GM19397 (cell line): Measurements from ENCODE around the gene ZNF512B.
"Not testable (repeated sequence)": the region's sequence is repeated elsewhere in the genome, so short reads cannot be mapped to it uniquely, and the experiment has no call there.

Source experiments
- ATAC-seq: cut with Tn5 transposase; IDR thresholded peaks from one replicate; pipeline ENCODE4 v1.9.1; 2021; ENCODE audit warnings: mild to moderate bottlenecking, moderate library complexity; ENCODE audit not compliant: unreplicated experiment

ZNF512B gene, protein sequence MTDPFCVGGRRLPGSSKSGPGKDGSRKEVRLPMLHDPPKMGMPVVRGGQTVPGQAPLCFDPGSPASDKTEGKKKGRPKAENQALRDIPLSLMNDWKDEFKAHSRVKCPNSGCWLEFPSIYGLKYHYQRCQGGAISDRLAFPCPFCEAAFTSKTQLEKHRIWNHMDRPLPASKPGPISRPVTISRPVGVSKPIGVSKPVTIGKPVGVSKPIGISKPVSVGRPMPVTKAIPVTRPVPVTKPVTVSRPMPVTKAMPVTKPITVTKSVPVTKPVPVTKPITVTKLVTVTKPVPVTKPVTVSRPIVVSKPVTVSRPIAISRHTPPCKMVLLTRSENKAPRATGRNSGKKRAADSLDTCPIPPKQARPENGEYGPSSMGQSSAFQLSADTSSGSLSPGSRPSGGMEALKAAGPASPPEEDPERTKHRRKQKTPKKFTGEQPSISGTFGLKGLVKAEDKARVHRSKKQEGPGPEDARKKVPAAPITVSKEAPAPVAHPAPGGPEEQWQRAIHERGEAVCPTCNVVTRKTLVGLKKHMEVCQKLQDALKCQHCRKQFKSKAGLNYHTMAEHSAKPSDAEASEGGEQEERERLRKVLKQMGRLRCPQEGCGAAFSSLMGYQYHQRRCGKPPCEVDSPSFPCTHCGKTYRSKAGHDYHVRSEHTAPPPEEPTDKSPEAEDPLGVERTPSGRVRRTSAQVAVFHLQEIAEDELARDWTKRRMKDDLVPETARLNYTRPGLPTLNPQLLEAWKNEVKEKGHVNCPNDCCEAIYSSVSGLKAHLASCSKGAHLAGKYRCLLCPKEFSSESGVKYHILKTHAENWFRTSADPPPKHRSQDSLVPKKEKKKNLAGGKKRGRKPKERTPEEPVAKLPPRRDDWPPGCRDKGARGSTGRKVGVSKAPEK

DNA sequence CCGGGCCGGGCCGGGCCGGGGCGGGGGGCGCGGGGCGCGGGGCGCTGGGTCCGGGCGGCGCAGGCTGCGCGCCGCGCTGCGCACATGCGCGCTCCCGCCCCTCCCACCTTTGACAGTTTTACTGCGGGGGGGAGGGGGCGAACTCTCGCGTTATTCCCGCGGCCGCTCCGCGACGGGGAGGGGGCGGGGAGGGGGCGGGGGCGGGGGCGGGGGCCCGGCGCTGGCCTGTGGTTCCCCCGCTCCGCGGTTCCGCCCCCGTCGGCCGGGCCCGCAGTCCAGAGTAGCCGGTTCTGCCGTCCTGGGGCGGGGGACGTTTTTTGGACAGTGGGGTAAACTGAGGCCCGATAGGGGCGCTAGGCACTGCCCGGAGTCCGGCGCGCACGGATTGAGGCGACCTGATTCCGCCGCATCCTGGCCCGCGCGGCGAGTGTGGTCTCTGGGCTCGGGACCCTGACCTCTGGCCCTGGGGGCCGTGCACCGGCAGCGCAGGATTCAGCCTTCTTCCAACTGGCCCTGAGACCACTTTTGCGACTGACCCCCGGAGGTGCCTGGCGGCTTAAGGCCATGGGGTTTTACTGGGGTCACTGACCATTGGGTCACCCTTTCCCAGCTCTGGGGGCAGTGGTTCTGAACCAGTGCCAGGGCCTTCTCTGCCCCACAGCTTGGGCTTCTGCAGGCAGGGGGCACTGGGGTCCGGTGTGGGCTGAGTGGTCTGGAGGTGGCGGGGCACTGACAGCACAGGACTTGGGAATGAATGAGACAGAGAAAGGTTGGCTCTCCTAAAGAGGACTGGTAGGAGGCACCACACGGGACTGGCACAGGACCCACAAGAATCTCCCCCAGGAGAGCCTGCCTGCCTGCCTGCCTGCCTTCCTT is at the start of gene ZNF512B:
TSS of gene ZNF512B (minus strand) at position 93 of the 876 bp plus-strand sequence. CDS start 1,980 bp downstream, outside the sequence.
- ATAC-seq = no peak

DNA sequence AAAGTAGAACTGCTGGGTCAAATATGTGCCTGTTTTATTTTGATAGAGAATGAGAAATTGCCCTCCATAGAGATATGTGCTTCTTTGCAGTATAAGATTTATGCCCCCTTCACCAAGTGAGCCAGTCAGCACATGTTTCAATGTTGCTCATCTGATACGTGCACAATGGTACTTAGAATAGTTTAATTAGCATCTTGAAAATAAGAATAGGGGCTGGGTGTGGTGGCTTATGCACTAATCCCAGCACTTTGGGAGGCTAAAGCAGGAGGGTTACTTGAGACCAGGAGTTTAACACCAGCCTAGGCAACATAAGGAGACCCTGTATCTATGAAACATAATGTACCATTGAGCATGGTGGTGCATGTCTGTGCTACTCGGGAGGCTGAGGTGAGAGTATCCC is 45.9 kb upstream of the ZNF512B start:
- ATAC-seq = no peak

DNA sequence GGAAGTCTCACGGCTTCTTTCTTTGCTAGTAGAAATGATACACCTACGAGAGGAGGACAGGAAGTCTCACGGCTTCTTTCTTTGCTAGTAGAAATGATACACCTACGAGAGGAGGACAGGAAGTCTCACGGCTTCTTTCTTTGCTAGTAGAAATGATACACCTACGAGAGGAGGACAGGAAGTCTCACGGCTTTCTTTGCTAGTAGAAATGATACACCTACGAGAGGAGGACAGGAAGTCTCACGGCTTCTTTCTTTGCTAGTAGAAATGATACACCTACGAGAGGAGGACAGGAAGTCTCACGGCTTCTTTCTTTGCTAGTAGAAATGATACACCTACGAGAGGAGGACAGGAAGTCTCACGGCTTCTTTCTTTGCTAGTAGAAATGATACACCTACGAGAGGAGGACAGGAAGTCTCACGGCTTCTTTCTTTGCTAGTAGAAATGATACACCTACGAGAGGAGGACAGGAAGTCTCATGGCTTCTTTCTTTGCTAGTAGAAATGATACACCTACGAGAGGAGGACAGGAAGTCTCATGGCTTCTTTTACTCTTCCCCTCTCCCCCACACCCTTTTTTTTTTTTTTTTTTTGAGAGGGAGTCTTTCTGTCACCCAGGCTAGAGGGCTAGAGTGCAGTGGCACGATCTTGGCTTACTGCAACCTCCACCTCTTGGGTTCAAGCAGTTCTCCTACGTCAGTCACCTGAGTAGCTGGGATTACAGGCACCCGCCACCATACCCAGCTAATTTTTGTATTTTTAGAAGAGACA is 42.8 kb upstream of the ZNF512B start:
- ATAC-seq = not testable (repeated sequence)

DNA sequence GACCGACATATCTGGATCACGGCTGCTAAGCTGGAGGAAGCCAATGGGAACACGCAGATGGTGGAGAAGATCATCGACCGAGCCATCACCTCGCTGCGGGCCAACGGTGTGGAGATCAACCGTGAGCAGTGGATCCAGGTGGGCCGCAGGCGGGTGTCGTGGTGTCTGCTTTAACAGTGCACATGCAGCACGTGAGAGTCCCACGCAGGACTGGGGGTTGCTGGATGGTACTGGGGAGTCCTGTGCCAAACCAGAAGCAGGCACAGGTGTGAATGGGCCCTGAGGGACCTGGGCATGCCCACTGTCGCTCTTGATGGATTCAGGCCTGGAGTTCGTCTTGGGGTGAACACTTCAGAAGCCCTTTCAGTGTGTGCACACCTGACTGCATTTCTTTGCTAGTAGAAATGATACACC is 41.6 kb upstream of the ZNF512B start:
- no peak for ATAC-seq

DNA sequence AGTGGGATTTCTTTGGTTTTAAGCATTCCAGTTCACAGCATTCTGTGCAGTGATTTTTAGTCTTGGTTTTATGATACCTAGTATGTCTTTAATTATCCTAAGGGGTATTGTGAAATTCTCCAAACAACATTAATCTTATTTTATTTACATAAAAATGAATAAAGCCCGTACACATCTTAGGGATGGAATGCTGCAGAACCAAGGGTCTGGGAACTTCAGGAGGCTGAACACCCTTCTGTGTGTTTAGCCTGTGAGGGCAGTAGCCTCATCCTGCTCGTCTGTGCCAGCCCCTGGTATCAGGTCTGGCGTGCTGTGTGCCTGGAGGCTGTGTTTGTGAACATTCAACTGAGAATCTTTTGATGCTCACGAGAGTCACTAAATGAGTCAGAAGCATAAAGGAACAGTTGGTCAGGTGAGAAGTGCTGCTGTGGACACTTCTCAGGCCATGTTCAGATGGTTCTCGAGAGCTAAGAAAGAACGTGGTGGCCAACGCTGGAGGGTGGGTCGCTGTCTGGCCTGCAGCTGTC is 41.0 kb upstream of the ZNF512B start:
- ATAC-seq = no peak

DNA sequence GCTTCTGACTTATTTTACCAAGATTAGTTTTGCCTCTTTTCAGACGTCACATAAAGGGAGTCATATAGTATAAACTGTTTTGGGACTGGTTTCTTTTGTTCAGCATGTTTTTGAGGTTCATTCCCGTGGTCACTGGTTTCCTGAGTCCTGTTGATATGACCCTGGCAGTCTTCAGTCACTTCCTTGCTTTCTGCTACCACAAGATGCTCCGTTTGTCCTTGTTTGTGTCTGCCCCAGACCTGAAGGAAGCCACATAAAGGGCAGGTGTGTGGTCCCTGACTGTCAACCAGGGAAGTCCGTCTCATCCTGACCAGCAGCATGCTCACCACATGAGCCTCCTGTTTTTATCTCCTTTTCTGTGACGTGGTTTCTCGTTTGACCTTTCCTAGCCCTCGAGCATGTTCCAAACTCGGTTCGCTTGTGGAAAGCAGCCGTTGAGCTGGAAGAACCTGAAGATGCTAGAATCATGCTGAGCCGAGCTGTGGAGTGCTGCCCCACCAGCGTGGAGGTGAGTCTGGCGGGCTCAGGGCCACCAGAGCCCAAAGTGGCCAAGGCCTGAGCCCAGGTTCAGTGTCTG is 40.2 kb upstream of the ZNF512B start:
- ATAC-seq = no peak

DNA sequence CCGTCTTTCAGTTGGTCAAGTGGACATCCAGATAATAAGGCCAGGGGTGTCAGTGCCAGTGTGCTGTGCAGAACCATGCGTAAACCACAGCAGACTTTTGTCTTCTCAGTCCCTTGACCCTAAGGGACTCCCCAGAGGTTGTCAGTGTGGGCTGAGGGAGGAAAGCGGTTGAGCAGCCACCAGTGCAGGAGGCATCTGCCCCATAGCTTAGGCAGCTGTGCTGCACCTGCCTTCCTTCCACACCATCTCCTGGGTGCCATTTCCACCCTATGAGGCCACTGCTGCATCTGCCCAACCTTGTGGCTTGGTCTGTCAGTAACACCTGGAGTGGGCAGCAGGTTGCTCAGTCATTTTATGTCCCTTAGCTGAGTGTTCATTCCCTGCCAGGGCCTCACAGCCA is 37.2 kb upstream of the ZNF512B start:
- no peak for ATAC-seq

DNA sequence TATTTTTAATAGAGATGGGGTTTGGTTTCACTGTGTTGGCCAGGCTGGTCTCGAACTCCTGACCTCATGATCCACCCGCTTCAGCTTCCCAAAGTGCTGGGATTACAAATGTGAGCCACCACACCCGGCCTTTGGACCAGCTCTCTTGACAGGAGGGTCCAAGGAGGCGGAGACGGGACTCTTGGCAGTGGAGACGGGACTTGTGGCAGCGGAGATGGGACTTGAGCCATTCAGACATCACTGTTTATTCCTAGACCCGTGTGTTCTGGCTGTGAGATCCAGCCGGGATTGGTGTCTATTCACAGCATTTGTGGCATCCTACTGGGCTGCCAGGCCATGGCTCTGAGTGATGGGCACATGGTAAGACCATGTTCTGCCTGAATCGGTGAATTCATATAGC is 36.8 kb upstream of the ZNF512B start:
- no peak for ATAC-seq

DNA sequence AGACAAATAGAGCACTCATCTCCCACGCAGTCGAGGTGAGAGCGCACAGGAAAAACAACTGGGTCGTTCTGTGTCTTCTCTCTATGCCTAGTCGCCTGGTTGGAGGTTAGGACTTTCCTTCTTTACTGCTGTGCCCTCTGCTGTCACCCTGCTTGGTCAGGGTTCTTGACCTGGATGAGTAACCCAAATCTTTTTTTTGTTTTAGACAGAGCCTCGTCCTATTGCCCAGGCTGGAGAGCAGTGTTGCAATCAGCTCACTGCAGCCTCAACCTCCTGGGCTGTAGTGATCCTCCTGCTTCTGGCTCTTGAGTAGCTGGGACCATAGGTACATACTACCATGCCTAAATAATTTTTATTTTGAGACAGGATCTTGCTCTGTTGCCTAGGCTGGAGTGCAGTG is 35.7 kb upstream of the ZNF512B start:
- no peak for ATAC-seq

DNA sequence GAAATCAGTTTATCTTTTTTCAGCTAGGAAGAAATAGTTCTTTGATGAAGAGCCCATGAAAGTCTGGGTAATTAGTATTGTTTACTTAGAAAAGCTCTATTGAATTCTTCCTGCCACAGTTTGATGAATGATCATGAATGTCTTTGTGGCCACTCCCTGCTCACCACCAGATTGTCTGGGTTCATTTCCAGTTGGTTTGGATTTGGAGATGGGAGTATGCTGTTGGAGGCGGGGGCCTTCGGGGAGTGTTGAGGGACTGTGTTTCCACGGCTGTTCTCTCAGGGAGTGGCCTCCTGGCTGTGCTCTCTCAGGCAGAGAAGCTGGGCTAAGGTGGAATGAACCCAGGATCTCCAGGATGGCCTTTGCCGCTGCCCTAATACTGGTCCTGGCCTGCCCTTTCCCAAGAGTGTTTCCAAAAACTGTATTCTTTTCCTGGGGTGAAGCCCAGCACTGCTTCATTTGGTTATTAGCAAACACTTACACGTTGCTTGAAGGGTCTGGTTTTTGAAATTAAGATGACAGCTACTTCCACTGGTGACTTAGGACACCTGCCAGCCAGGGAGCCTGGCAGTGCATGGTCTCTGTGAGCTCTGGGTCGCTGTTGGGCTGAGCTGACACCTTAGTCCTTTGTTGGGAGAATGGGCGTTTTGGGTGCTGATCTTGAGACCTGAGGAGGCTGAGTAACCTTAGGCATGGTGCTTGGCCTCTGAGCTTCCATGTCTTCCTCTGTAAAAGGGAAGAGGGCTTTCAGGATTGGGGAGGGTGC is 34.4 kb upstream of the ZNF512B start:
- no peak for ATAC-seq

DNA sequence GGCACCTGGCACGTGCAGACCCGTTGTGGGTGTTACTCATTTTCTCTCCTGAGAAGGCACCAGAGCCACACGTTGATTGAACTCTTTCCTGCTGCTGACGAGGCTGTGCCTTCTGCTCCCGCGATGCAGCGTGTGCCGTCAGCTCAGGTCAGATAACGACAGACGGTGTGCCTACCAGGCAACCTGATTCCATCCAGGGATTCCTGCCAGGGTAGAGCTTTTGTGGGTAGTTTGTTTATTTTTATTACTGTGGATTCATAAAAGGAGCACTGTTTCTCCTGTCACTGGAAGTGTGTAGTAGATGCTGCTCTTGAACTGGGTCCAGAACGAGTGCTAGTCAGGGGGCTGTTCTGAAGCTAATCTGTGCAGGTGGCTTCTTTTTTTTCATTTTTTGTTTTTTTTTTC is 31.9 kb upstream of the ZNF512B start:
- ATAC-seq = no peak

DNA sequence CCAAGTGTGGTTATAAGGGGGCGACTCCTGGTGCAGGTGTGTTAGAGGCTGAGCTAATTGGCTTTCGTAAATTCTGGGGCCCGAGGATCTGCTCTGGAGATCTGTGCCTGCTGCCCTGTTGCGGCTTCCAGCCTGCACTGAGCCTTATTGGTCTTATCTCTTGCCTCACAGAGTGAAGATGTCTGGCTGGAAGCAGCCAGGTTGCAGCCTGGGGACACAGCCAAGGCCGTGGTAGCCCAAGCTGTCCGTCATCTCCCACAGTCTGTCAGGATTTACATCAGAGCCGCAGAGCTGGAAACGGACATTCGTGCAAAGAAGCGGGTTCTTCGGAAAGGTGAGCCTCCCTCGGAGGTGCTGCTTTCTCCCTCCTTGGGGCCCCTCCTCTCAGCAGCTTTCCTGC is 31.2 kb upstream of the ZNF512B start:
- no peak for ATAC-seq

DNA sequence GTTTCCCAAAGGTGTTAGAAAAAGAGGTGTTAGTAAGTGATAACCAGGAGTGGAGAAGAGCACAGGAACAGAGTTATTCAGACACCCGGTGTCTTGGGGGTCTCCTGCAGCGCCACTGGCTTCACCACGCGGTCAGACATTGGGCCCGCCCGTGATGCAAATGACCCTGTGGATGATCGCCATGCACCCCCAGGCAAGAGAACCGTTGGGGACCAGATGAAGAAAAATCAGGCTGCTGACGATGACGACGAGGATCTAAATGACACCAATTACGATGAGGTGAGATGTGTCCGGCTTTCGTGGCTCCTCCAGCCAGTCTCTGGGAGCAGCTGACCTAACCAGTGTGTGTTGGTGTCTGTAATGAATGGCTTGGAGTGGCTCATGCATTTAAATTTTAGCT is 13.2 kb upstream of the ZNF512B start:
- no peak for ATAC-seq

DNA sequence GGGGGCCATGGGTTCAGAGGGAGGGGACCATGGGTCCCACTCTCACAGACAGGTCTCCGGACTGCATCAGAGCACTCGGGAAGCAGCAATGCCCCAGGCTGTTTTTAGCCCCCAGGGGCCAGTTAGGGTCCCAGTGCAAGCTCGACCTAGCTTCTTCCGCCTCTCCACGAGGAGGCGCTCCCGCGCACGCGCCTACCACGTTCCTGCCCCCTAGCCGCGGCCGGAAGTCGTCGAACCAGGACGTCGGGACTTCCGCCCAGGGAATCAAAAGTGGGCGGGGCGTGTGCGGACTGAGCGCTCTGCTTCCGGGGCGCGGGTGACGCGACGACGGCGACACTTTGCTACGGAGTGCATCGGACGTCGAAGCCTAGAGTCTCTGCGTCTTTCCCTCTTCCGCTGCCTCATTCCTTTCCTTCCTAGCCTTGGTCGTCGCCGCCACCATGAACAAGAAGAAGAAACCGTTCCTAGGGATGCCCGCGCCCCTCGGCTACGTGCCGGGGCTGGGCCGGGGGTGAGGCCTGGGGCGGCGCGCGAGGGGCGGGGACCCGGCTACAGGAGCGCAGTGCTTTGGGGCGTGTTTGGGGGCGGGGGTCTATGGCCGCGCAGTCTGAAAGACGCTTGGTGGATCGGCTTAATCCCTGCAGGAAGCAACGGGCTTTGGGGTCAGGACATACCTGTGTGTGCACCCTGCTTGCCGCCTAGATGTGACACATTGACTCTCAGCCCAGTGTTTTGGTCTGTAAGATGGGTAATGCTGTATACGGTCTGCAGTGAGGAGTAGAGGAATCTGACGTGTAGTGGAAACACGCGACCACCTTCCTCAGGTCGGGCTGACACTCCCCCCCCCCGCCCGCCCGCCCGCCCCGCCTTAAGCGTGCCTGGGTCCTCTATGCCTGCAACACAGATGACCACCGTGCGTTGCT is 11.3 kb upstream of the ZNF512B start, which contains the start of gene PRPF6:
TSS of gene PRPF6 (plus strand) at position 327 of the 923 bp plus-strand sequence. CDS start at position 441, 114 bp downstream.
- peak; percentile 61 for ATAC-seq

DNA sequence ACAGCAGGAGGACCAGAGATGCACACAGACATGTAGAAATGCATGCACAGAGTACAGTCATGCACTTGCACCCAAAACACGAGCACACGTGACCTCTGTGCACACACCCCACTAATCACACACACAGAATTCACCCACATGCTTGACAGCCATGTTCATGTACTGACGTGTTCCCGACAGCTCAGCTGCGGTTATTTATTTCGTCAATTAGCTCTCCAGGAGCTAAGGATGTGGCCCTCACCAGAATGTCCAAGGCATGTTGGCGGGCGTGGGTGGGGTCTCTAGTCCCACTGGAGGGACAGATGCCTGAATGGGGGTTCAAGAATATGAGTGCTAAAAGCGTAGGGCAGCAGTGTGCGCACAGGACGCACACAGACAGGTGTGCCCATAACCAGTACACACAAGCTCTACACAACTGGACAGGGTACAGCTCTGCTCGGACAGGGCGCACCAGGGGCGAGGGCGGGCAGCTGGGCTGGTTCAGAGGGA is 10.6 kb upstream of the ZNF512B start:
- peak; percentile 2 for ATAC-seq

DNA sequence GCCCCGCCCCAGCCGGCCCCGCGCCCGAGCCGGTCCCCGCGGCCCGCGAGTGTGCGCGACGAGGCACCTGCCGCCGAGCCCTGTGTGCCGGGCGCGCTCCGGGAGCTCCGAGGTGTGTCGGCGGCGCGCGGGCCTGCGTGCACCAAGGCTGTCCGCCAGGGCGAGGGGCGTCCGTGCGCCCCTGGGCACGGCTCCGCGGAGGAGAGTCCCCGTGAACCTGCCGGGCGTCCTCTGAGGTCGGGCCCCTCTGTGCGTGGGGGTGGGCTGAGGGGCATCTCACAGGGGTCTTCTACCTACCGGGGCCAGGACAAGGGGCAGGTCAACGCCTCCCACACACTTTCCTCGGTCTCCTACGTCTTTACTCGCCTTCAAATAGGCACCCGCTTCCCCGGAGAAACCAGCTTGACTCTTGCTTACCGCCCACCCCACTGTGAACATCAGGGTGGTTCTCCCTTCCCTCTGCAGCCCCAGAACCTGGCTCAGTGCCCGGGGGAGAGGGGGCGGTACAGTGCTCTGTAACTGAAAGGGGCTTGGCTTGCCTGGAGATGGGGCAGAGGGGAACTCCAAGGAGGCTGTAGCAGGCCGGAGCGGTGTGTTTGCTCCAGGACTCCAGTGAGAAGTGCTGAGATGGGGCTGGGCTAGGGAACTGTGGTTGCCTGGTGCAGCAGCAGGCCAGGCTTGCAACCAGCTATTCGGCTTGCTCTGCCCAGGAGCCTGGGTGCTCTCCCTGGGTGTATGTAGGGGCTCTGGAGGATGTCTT is 10.0 kb upstream of the ZNF512B start, which contains the start of gene SAMD10:
TSS of gene SAMD10 (minus strand) at position 86 of the 760 bp plus-strand sequence. CDS start 175 bp downstream, outside the sequence.
- peak; percentile 26 for ATAC-seq

DNA sequence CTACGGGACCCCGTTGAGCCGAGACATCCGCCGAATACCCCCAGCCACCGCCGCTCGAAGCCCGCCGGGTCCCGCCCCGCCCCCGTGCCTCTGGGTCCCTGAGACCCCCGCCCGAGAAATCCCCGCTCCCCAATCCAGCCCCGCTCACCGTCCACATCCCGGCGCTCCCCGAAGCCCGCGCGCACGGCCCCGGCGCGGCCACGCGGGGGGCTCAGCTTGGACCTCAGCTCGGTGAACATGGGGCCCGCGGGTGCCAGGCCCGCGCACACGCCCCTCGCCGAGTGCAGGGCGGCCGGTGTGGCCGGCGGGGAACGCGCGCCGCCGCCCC is 9.5 kb upstream of the ZNF512B start:
- no peak for ATAC-seq
